CD4-positive, alpha-beta T cell treated with Interleukin-1 beta for 1 hour (primary cell): ENCODE results near the gene ITGBL1.
"Not testable (repeated sequence)": the region's sequence is repeated elsewhere in the genome, so short reads cannot be mapped to it uniquely, and the experiment has no call there.

ENCODE experiments used
- DNase-seq, 2 donors: peaks; one replicate each; pipeline ENCODE4 v3.0.0-alpha.2; 2020 to 2022

Gene ITGBL1

GRCh38 chr13:101514695-101515275, 62.3 kb downstream of the ITGBL1 start:
- DNase-seq, result peak in 1 of 2 donors; percentile 41

- no peak for DNase-seq
Observed at GRCh38 chr13:101515504-101515903, 63.0 kb downstream of the ITGBL1 start.

DNA sequence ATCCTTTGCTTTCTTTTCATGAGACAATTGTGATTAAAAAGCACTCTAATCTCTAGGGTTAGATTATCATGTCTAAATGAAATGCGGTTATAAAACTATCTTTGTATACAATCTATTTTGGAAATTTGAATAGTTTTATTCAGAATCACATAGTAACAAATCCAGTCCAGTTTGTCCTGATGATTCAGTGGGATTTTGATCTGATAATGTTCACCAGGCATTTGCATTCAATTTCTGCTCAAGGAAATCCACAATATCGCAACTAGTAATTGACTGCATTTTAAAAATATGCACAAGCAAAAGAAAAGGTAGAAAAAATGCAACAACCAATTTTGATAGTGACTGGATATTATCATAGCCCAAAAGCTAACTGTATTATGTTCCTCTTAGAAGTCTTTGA, 63.8 kb downstream of the ITGBL1 start:
- DNase-seq, result no peak

GRCh38 chr13:101520672-101521071, 68.2 kb downstream of the ITGBL1 start:
- peak in 1 of 2 donors; percentile 49 for DNase-seq

GRCh38 chr13:101521371-101521770, 68.9 kb downstream of the ITGBL1 start:
- DNase-seq, result no peak

- no peak for DNase-seq
Observed at GRCh38 chr13:101522607-101523006, 70.1 kb downstream of the ITGBL1 start.

- DNase-seq, result no peak
Observed at GRCh38 chr13:101523154-101524131, 71.0 kb downstream of the ITGBL1 start.

DNA sequence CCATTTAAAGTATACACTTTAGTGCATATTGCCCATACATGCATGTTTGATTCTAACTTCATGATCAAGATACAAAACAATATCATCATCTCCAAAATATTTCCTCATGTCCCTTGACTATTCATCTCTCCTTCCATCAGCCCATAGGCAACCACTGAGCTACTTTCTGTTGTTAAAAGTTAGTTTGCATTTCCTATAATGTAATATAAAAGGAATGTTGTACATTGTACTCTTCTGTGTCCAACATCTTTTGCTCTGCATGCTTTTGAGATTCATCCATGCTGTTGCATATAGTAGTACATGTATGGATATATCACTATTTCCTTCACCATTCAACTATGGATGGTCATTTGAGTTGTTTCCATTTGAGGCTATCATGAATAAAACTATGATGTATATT, 74.7 kb downstream of the ITGBL1 start:
- DNase-seq, result no peak

DNA sequence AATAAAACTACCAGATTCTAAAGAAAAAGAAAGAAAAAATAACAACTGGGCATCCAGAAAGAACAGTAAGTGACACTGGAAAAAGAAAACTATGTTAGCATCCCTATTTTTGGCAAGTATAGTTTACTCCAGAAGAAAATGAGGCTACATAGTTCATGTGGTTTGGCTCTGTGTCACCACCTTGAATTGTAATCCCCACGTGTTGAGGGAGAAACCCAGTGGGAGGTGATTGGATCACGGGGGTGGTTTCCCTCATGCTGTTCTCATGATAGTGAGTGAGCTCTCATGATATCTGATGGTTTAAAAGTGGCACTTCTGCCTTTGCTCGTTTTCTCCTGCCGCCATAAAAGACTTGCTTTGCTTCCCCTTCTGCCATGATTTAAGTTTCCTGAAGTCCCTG, 76.9 kb downstream of the ITGBL1 start:
- DNase-seq, result no peak

DNA sequence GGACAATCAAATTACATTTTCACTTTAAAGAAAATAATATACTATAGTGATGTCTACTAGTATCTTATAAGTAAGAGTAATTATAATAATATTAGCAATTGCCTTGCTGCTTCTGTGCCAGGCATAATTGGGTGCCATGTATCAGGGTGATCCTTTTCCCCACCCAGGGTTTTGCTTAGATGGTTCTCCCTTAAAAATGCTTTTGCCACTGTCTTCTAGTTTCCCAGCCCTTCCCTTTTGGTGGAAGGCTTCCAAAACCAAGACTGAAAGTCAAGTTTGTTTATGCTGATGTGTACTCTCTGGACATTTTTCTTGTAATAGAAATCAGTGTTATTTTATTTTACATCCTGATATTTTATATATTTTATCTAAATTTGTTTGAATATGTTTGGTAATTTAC, 77.8 kb downstream of the ITGBL1 start:
- no peak for DNase-seq

GRCh38 chr13:101535192-101535746, 82.8 kb downstream of the ITGBL1 start:
- DNase-seq, result no peak

- DNase-seq, result no peak
Observed at GRCh38 chr13:101536079-101536478, 83.6 kb downstream of the ITGBL1 start.

GRCh38 chr13:101544544-101544943, 92.1 kb downstream of the ITGBL1 start:
- DNase-seq, result not testable (repeated sequence)

DNA sequence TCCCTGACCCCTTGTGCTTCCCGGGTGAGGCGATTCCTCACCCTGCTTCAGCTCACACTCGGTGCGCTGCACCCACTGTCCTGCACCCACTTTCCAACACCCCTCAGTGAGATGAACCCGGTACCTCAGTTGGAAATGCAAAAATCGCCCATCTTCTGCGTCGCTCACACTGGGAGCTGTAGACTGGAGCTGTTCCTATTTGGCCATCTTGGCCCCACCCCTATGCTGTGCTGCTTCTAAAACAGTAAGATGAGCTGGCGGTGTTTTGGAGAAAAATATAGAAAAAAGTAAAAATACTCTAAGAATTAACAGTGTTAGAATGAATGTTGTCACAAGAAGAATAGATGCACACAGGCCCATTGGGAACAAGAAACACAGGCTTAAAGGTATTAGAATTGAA, 92.5 kb downstream of the ITGBL1 start:
- no peak for DNase-seq

- no peak for DNase-seq
Observed at GRCh38 chr13:101545521-101545920, 93.0 kb downstream of the ITGBL1 start.

GRCh38 chr13:101552286-101552685, 99.8 kb downstream of the ITGBL1 start:
- no peak for DNase-seq

DNA sequence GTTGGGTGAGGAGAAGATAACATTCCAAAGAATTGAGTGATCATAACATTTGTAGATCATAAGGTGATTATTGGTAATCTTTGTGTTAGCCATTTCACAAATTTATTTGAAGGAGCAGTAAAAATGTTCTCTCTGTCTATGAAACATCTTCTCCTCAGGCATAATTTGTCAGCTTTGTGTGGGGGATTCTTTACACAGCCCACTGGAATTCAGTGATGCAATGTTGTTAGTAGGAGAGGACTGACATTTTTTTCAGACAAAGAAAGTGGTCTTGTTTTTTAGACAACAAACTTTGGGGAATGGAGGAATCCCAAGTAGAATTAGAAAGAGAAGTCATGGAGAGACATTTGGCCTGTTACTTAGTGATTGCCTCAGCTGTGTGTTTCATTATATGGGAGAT, 100.3 kb downstream of the ITGBL1 start:
- DNase-seq, result no peak

- no peak for DNase-seq
Observed at GRCh38 chr13:101554420-101555125, 102.1 kb downstream of the ITGBL1 start.

DNA sequence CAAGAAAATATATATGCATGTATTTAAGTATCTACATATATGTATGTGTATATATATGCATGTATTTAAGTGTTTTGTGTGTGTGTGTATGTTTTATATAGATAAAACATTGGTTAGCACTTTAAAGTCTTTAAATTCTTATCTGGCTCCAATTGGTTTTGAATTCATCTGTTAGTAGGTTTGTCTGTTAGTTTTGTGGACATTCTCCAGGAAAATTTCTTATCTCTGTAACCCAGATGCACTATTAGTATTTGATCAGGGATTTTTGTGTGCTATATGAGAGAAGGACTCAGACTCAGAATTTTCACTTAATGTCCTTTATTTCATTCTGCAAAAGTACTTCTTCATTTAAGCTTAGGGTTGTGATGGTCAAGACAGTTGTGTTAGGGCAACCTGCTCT, 103.1 kb downstream of the ITGBL1 start:
- DNase-seq, result no peak

- no peak for DNase-seq
Observed at GRCh38 chr13:101556676-101557123, 104.2 kb downstream of the ITGBL1 start.

GRCh38 chr13:101565317-101565716, 112.8 kb downstream of the ITGBL1 start:
- DNase-seq, result no peak

DNA sequence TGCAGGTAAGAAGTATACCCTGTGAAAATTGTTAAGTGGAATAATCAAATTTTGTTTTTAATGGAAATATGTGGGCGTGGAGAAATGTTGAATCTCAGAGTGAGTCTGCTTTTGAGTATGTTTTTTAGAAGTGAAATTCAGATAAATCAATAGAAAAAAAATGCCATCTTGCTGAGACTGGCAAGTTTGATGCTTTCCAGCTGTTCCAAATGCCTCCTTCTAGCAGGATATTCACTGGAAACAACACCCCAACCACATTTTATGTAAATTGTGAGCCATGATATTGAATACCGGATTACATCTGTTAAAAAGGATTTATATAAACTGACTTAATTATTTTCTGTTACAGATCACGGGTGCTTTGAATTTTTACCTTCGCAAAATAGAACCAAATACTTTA, 115.4 kb downstream of the ITGBL1 start:
- no peak for DNase-seq

DNA sequence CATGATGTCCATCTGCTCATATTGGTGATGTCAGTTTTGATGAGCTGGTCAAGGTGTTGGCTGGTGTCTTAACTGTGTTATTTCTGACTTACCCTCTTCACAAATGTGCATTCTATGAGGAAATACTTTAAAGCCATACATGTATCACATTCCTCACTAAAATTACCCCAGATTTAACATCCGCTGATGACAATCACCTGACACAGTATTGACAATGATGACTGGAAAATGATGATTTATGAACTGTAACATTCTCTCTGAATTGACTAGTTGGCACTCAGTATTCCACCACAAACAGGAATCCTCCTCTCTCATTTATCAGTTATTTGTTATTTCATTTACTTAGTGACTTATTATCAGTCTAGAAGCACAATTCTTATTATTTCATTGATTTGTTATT, 117.3 kb downstream of the ITGBL1 start:
- DNase-seq, result no peak
